ENCODE data around the gene ANKRD49. TPM values are rescaled to one million over a fixed set of nuclear protein-coding genes. Genes with fewer than 3 reads are reported as not detected.

Gene ANKRD49
- total and polyA plus RNA-seq, 10 of the 15 experiments (the other 5 are each of a cell fraction or from before 2014, with no cell fraction given) = 19.2 to 46.6 (median 33.6) TPM

- H3K4me3 ChIP-seq = no peak overlapping the region
- H3K27me3 ChIP-seq (replicated peaks in 1 of 2; ENCODE audit: control insufficient read depth in 2 of 2, insufficient read depth in 2 of 2, low read length in 1 of 2) = no peaks in the 10 kb centered on the region
- intact Hi-C loops (cut with micrococcal nuclease; ENCODE audit: unreplicated experiment) (no loop called here), in situ Hi-C loops (cut with MboI) (no loop called here)
- no peak overlapping the region for H3K27ac ChIP-seq (ENCODE audit: control insufficient read depth, insufficient read depth)
- ChIA-PET SMC1A (ENCODE audit: uncharacterized antibody, unreplicated experiment) (interaction anchor here (0.7 to 13.5 kb wide), 9 partner anchors 9 to 97 kb away, joined by 3 to 179 read pairs (median 4); no protein-coding TSS in a partner anchor), POLR2A (interaction anchor here (0.6 kb wide), 1 partner anchor 343 kb away, joined by 3 read pairs; no protein-coding TSS in a partner anchor), CTCF (interaction anchor here (0.6 to 15.7 kb wide), 7 partner anchors 9 to 236 kb away, joined by 3 to 337 read pairs (median 5); no protein-coding TSS in a partner anchor), RAD21 (ENCODE audit: unreplicated experiment) (interaction anchor here (0.9 to 1.9 kb wide), 4 partner anchors 22 to 77 kb away, joined by 3 to 6 read pairs (median 4); no protein-coding TSS in a partner anchor)
- no TSS peak for BruUV-seq (replicated peaks)
- H3K79me2 ChIP-seq (ENCODE audit: control insufficient read depth, insufficient read depth, low read length) = no peaks in the 10 kb centered on the region
- no peak overlapping the region for H2AFZ ChIP-seq (ENCODE audit: control insufficient read depth, low read depth, low read length)
- H3K9ac ChIP-seq (ENCODE audit: control insufficient read depth, insufficient read depth, low read length) = no peak overlapping the region
- no peaks in the 10 kb centered on the region for H3K9me3 ChIP-seq (replicated peaks; ENCODE audit: control insufficient read depth, insufficient read depth, low read length)
- no peaks in the 10 kb centered on the region for H3K36me3 ChIP-seq (ENCODE audit: control insufficient read depth in 2 of 2, insufficient read depth in 2 of 2, low read length in 1 of 2)
- WGBS (ENCODE audit: insufficient coverage, insufficient replicate concordance, low lambda C conversion rate, missing lambda C conversion rate) = 52% methylated on average over 5 of the region's 5 CpGs
- H3K4me2 ChIP-seq (ENCODE audit: control insufficient read depth, insufficient read depth) = no peak overlapping the region
- no peaks in the 10 kb centered on the region for H4K20me1 ChIP-seq (ENCODE audit: control insufficient read depth, insufficient read depth)
- no peaks in the 10 kb centered on the region; the same call in 1 of the 2 replicates for H3K4me1 ChIP-seq (ENCODE audit: control insufficient read depth, insufficient read depth, low read length)
- no peak for FAIRE-seq
- no peak for DNase-seq (ENCODE audit: low read depth, low spot score)
- no peak for ATAC-seq
- TF ChIP-seq MYC (IDR thresholded peaks at IDR 0.05; ENCODE audit: insufficient read depth, insufficient read length, insufficient replicate concordance, low read length, severe bottlenecking) (no peak), BACH1 (IDR thresholded peaks at IDR 0.05; ENCODE audit: borderline replicate concordance) (no peak), RAD51 (IDR thresholded peaks at IDR 0.05) (no peak), SP1 (IDR thresholded peaks at IDR 0.05; ENCODE audit: low read depth, low read length) (no peak), ZBTB40 (IDR thresholded peaks at IDR 0.05; ENCODE audit: borderline replicate concordance) (no peak), PRDM15 (CRISPR knock-in tag; IDR thresholded peaks at IDR 0.05) (no peak), POLR2A (IDR thresholded peaks at IDR 0.05; ENCODE audit: low read depth, low read length) (no peak), HDAC6 (IDR thresholded peaks at IDR 0.05; ENCODE audit: unreplicated experiment) (no peak), PAX8 (IDR thresholded peaks at IDR 0.05) (no peak), NFXL1 (IDR thresholded peaks at IDR 0.05; ENCODE audit: borderline replicate concordance) (no peak), RB1 (IDR thresholded peaks at IDR 0.05; ENCODE audit: borderline replicate concordance) (no peak), SMAD1 (IDR thresholded peaks at IDR 0.05; ENCODE audit: low read depth, partially characterized antibody) (no peak), ZSCAN29 (IDR thresholded peaks at IDR 0.05) (no peak), ATF2 (IDR thresholded peaks at IDR 0.05; ENCODE audit: low read length) (no peak)
Measured at GRCh38 chr11:94525546-94526324, 32.0 kb downstream of the ANKRD49 start.

Data from GM12878 (cell line).